HG02884 (cell line): ENCODE measurements around the gene MARF1.
"Not testable (repeated sequence)": the region's sequence is repeated elsewhere in the genome, so short reads cannot be mapped to it uniquely, and the experiment has no call there.

ENCODE experiments used
- ATAC-seq: cut with Tn5 transposase; IDR thresholded peaks from one replicate; pipeline ENCODE4 v1.9.1; 2021; ENCODE audit warnings: mild to moderate bottlenecking, moderate library complexity; ENCODE audit not compliant: unreplicated experiment

MARF1 gene

DNA sequence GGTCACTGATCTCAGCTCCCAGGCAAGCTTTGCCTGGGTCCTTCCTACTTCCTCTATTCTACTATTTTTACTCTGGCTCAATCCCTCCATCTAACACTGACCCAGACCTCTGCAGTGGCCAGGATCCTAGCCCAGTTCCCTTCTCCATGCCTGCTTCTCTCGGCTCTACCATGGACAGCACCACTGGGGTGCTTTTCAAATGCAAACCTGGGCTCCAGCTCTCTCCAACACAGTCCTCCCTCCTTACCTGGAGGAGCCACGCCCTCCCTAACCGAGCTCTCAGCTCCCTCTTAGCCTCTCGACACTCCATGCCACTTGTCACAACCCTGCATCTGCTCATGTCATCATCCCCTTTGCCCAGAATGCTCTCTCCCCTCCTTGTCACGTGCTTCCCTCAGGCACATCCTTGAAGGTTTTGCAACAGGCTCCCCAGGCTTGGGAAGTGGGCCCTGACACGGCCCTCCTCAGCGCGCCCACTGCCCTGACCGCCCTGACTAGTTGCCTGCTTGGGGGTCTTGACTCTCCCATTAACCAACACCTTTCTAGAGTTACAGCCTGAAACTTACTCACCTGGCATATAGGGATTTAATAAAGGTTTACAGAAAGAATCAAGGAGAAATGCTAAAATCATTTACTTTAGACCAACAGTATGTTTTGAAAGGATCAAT lies 41.6 kb downstream of the MARF1 start:
- ATAC-seq: no peak

DNA sequence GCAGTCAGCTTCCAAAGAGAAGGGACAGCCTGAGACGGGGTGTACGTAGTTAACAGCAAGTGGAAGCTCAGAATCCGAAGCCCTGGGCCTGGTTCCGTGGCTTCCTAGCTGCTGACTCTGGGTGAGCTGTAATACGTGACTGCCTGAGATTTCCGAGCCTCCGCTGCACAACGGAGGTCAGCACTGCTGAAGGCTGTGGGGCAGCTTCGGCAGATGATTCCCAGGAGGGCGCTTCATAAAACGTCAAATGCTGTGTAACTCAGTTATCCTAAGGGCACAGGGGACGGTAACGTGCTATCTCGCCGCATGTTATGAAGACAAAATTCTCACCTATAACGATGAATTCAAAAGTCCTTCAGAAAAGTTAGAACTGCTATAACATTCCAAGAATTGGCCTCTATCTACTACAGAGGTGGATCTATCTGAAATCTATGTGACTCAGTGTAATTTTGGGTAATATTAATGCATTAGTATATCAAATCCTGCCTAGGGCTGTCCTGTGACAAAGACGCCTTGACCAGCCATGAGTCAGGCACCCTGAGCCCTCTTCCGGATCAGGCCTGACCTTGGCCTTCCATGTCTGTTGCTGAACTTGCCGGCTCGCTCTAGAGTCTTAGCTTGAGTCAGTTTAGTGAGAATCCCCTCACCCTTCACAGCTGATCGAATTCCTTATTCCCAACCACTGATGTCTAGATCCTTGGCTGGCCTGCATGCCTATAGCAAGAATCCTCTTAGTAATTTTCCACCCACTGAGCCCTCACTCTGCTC lies 43.5 kb downstream of the MARF1 start:
- ATAC-seq: no peak

DNA sequence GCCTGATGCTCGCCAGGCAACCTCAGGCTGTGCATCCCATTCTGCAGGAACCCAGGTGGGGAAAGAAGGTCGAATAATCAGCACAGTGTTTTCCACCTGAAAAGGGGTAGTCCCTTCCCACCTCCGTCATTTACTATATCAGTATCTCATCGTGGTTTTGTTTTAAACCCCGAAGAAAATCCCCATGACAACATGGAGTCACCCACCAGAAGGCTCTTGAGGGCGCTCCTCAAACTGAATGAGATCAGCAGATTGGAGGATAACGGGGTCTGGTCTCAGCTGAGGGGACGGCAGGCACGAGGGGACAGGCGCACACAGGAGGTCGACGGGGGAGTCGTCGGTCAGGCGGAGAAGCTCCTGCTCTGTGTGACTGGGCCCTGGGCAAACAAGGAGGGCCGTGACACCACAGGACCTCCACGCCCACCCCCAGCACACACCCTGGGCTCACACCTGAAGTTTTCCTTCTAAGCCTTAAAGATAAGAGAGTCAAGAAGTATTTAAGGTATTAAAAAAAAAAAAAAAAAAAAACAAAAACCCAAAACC lies 44.2 kb downstream of the MARF1 start:
- ATAC-seq: no peak

DNA sequence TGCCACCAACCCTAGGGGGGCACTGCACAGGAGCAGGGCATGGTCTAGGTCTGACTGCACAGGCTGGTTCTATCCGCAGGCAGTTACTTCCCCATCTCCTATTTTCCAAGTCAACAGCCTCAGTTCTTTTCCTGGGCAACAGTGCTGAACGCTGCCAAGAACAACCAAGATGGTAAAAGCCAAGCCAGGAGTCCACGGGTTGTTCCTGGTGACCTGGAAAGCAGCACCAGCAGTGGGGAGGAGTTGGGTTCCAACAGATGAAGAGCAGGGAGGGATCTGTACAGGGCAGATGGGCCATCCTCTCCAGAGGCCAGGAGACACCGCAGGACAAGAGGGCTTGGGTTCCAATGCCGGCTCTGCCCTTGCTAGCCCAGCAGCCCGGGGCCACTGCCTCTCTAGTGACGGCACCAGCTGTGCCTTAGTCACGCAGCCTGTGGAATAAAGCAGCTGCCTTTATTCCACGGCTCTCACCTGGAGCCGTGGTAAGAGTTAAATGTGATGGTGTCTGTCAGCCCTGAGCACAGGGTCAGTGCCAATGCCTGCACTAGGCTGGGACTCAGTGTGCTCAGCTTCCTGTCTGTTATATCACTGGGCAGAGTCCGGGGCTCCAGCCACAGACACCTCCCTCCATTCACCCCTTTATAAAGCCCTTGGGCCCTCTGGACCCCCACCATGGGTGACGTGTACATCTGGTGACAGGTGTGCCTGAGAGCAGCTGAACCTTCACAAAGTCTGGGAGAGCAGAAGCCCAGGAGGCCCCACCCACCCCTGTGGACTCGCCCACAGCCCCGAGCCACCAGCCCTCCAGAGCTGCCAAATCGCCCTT lies 44.9 kb downstream of the MARF1 start:
- no peak for ATAC-seq

DNA sequence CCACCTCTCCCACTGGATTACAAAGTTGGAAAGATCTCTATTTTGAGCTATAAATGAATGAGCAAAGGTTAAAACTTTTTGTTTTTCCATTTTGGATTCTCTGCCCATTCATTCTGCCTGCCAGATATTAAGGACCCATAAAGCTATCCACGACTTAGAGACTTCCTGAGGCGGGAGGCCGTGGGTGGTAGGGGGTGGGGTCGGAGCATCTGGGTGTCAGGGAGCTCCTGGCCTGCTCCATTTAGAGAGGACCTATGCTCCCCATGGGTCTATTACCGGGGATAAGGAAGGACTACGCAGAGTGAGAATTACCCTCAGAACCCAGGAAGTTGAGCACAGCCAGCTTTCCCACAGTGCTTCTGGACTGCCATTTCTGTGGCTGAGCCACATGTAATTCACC lies 45.8 kb downstream of the MARF1 start:
- no peak for ATAC-seq

DNA sequence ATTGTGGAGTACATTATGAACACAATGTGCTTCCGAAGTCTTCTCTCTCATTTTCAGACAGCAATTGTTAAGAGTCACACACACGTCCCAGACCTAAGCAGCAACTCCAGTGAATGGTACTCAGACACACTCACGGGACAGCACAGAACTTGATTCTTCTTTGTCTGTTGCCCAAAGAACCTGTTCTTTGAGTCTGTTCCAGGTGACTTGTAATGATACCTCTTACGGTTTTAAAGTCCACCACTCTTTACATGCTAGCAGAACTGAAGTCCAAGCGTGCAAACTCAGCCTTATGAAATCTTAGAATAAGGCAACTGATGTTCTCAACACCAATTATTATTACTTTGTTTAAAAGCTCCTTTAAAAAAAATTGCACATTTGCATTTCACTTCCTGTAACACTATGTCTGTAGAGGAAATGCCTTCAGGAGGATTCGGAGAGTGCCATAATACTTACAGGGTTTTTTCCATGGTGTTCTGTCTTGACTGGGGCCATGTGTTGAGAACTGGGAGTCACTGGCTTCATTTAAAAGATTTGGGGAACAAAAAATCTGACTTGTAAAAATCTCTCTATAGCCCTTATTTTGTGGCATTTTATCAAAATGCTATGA lies 48.1 kb downstream of the MARF1 start:
- no peak for ATAC-seq

DNA sequence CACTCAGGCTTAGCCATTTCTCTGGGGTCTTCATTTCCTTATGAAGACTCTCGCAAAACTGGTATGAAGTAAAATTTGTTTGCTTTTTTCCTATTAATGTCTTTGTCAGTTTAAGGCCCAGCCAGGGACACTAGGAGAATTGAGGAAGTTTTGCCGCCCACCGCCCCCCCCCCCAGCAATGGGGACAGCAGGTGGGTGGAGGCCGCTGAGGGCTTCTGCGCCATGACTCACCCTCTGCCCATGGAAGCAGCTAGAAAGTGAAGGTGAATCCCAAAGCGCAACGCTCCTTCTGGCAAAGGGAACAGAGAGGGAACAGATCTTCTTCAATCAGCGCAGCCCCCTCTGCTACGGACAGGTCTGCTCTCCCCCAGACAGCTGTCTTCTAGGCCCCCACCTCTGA lies 49.7 kb downstream of the MARF1 start:
- no peak for ATAC-seq

DNA sequence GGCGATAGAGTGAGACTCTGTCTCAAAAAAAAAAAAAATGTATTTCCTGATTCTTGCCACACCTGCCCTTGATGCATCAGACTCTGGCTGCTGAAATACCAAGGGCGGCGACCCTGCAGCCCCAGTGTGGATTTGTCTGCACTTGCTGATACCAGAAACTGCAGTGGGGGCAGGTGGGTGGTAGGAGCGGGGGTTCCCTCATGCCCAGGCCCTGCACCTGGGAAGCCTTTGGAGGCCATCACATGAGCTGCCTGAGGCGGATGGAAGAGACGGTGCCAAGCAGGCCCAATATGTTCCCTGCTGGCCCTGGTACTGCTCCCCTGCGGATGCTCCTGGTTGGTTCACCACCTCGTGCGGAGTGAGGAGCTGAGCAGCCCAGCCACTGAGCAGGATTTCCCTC lies 50.6 kb downstream of the MARF1 start:
- no peak for ATAC-seq

DNA sequence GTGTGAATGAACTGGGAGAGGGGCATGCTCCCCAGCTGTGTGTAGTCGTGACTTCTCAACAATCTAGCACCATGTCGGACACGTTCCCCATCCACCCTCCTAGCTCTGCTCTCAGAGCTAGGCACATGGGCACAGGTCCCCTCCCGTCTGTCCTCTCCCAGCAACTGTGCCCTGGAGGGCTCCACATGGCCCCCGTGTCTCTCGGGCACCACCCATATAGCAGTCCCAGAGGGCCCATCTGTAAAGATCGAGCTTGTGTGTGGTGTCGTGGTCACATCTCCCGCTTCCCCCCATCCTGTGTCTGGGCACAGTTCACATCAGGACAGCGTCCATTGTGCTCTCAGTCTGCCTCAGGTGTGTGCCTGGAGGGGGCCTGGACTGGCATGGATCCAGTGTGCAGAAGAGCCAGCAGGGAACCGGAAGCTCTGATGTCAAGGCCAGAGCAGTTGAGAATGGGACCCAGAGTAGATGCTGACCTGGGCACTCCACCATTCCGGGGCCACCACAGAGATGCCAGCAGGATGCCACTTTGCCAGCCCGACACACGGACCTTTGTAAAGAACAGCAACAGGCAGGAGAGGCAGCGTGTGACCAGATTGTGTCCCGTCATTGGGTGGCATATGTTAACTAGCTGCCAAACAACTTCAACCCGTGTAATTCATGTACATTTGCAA lies 55.7 kb downstream of the MARF1 start:
- ATAC-seq: no peak

DNA sequence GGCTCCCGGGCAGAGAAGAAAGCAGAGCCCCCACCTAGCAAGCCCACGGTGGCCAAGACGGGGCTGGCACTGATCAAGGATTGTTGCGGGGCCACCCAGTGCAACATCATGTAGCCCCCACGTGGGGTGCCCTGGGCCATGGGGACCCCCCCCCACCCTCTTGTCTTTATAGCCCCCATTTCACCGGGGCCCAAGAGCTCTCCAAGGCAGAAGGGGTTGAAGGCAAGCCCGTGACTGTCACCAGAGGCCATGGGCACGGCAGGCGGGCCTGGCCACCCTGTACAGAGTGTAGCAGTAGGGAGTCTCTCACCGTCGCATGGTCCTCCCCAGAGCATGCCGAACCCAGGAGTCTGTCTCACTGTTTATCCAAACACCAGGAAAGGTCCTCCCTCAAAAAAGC lies 56.2 kb downstream of the MARF1 start:
- ATAC-seq: no peak

DNA sequence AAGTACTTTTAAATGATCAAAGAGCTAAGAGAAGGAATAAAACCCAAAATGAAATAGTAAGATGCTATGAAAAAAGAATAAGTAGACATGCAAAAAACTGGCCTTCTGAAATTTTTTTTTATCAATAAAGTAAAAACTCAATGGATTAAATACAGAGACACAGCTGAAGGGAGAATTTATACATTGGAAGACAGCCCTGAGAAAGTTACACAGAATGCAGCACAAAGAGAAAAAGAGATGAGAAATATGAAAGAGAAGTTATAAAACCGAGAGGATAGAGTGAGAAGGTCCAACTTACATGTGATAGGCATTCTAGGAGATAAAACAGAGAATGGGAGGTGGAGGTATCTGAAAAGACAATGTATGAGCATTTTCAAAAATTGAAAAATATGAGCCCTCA lies 57.0 kb downstream of the MARF1 start:
- no peak for ATAC-seq

DNA sequence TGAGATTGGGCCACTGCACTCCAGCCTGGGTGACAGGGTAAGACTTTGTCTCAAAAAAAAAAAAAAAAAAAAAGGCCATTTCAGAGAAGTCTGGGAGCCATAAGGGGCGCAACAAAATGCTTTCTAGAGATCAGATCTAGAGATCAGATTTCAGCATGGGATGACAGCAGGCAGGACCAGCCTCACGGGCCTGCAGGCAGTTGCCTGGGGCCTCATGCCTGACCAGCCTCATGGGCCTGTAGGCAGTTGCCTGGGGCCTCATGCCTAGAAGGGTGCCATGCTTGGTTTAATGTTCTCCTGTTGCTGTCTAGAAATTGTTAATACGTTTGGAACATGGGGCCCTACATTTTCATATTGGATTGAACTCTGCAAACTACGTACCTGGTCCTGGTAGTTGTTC lies 59.4 kb downstream of the MARF1 start:
- ATAC-seq: no peak

DNA sequence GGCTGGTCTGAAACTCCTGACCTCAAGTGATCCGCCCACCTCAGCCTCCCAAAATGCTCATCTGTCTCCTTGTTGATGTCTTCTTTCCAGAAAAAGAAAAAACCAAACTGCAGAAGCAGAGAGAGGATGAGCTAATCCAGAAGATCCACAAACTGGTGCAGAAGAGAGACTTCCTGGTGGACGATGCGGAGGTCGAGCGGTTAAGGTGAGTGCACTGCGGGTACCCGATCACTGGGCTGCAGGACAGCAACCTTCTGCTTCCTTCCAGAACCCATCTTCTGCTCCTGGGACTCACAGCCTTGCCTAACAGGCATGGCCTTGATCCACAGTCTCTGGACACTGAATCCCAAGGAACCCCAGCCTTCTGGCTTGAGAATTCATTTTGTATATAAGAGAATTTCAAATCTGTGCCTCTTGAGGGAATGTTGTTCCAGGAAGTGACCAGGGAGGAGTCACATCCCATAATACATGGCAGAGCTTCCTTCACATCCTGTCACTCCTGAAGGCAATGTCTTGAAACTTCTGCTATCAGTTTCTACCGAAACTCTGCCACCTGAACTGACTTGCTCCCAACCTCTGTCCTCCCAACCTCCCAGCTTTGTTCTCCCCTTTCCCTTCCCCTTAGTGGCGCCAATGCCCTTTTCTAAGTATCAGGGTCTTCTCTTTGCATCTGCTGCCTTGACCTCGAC lies 61.7 kb downstream of the MARF1 start:
- no peak for ATAC-seq

DNA sequence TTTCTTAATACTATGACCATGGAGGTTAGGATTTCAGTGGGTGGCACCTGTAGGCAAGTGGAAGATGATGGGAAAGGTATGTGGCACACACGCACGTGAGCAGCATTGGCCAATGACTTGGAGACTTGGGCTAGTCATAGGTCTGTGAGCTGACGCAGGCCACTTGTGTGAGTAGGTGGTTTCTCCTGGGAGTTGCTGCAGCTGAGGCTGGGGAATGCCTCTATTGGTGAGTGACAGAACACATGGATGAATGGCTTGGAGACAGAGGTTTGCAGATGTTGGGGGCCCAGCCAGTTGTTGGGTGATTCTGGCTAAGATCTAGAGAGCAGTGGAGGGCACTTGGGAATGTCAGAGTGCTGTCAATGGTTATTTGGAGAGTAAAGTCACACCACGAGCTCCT lies 64.1 kb downstream of the MARF1 start:
- no peak for ATAC-seq

DNA sequence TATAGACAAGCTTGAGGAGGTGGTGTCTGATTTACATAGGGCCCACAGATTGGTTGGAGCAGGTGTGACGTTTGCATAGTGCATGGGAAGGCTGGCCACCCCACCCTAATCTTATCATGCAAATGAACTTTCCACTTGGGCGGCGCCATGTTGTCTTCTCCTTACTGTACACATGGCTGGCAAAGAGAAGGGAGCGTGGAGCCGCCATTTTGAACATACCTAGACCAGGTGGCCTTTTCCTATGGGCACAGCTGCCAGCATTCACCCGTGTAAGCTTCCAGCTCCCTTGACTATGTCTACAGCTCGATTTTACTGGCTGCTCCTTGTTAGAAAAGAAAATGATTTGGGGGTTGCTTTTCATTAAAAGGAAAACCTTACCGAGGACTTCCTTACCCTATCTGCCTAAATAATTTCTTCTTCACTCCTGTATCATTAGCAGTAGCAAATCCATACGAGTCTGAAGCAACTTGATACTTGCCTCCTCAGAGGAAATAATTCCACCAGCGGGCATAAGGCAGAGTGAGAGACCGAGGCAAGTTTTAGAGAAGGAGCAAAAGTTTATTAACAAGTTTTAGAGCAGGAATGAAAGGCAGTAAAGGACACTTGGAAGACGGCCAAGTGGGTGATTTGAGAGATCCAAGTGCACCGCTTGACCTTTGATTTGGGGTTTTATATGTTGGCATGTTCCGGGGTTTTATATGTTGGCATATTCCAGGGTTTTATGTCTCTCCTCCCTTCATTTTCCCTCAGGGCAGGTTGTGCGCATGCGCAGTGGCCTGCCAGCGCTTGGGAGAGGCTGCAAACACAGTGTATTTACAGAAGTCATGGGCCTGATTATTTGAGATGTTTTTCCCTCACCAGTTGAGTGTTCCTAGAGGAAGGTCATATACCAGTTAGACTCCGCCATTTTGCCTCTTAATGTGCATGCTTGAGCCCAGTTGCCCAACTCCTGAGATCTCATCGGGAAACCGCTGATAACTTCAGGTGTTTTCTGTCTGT lies 65.7 kb downstream of the MARF1 start:
- no peak for ATAC-seq

DNA sequence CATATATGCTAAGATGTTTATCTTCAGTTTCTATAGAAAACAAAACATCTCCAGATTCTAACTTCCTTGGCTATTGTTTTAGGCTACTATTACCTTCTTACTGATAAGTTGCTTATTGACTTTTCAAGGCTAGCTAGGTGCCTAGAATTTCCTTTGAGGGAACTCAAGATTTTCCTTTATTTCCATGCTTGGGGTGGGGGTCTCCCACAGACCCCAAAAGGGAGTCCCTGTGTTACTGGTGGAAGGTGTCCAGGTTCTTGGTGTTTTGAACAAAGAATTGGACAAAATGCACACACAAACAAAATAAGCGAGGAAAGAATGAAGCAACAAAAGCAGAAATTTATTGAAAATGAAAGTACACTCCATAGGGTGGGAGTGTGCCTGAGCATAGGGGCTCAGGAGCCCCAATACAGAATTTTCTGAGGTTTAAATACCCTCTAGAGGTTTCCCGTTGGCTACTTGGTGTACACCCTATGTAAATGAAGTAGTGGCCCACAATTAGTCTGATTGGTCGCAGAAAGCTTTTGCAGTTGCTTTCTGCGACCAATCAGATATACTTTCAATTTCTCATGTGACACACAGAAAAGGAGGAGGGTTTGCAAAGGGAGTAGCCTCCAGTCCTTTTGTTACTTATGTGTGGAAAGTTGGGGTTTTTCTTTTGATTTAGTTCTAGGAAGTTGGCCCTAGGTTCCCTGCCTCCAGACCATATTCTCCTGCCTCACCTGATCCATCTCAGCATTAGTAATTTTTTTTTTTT lies 67.5 kb downstream of the MARF1 start:
- no peak for ATAC-seq

DNA sequence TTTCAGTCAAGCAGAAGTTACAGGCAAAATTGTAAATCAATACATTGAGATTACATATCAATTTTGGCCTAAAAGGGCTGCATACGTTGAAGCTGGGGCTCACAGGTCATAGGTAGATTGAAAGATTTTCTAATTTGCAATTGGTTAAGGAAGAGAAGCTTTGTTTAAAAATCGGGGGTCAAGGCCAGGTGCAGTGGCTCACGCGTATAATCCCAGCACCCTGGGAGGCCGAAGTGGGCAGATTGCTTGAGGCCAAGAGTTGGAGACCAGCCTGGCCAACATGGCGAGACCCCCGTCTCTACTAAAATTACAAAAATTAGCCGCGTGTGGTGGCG lies 68.4 kb downstream of the MARF1 start:
- ATAC-seq: no peak

DNA sequence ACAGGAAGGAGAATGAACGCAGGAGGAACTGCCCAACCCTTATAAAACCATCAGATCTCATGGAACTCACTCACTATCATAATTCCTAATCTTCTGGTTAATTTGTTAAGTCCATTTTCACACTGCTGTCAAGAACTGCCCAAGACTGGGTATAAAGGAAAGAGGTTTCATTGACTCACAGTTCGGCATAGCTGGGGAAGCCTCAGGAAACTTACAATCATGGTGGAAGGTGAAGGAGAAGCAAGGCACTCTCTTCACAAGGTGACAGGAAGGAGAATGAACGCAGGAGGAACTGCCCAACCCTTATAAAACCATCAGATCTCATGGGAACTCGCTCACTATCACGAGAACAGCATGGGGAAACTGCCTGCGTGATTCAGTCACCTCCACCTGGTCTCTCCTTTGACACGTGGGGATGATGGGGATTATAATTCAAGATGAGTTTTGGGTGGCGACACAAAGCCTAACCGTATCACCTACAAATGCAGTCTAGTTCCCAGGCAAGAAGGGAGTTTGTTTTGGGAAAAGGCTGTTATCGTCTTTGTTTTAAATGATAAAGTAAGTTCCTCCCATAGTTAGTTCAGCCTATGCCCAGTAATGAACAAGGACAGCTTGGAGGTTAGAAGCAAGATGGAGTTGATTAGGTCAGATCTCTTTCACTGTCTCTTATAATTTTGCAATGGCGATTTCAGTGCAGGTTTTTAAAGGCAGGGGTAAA lies 68.9 kb downstream of the MARF1 start:
- ATAC-seq: not testable (repeated sequence)
